ENCODE measurements around the gene CADPS. TPM values are rescaled to one million over a fixed set of nuclear protein-coding genes. Genes with fewer than 3 reads are reported as not detected.

The CADPS gene
- total RNA-seq, 1 donor from 2014 or later, result 14.3 TPM

DNA sequence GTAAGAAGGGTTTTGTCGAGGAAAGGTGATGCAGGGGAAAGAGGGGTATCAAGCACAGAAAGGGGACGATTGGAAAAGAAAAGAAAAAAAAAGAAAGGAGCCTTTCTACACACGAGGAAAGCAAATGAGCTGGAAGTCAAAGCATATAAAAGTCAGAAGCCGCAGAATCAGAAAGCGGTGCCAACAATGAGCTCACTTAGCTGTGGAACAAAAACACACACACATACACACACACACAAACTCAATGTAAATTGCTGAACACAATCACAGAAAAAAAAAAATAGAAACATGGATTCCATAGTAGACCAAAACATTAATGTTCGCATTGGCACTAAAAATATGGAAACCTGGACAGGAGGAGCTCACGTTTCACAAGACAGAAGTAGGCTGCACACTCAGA lies 438.4 kb downstream of the CADPS start:
- DNase-seq (no peak), ATAC-seq (no peak)
- intact Hi-C loops (cut with micrococcal nuclease), result no loop called here

DNA sequence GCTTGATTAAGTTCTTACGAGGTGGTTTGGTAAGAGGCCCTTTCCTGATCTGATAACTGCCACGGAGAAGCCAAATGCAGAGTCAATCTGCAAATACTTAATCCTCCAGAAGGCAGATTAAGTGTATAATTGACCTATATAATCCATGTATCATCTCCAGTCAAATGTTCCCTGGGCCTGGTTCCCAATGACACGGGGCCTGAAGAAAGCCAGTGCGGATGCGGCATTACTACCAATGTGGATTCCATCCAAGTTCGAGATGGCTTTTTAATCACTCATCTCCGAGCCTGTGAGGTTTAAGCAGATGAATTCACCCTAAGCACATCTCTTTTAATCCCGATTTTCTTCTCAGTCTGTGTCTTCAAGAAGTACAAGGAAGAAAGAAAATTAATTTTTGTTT lies 441.8 kb downstream of the CADPS start:
- ATAC-seq (no peak), DNase-seq (no peak)
- intact Hi-C loops (cut with micrococcal nuclease), result no loop called here

DNA sequence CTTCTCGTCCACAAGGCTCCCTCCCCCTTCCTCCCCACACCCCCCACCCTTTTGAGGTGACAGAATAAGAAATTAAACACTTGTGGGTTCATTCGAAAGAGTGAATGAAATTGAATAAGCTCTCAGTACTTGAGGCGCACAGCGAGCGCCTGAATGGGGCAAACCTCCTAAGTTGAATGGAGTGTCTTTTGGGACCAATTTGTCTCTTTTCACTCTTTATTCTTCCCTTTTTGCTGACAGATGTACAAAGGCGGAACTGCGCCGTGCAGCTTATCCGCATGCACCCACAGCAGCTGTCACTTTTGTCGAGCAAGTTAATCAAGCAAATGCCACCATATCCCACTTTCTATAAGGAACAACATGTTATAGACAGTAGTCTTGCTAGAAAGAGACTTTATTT lies 454.0 kb downstream of the CADPS start:
- DNase-seq (no peak), ATAC-seq (no peak)
- intact Hi-C loops (cut with micrococcal nuclease), result no loop called here

DNA sequence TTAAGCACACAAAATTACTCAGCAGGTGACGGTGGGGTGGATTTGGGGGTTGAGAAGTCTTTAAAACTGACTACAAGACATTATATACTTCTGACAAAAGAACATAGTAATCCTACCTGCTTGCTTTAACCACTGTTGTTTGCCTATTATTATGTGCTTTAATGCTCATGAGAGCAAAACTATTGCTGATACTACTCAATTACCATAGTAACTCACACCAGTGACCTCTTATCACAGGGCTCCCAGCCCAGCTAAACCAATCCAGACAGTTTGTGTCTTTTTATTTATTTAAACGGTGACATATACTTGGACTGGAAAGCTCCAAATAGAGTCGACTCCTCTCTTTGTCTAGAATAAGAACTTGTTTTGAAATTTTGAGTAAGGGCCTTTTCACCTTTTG lies 459.1 kb downstream of the CADPS start:
- DNase-seq (no peak), ATAC-seq (no peak)
- intact Hi-C loops (cut with micrococcal nuclease), result no loop called here

DNA sequence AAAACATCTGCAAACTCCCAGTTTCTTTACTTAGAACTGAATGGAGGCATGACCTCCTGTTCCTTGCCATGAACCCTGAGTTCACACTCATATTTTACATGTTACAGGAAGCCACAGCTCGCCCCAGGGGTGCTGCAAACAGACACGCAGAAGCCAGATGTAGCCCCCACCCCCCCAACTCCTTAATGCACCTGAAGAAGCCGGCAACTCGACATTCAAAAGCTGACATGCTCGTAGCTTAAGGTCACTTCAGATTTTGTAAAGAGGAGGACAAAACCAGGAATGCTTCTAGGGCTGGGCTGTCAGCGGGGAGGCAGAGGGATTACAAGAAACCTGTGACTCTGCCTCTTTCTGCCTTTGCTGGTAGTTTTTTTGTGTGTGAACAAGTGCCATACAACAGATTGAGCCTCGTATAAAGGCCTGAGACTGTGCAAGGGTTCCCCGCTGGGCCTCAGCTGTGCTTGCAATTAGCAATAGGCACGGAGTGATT lies 459.9 kb downstream of the CADPS start:
- intact Hi-C loops (cut with micrococcal nuclease), result no loop called here
- ATAC-seq (no peak), DNase-seq (no peak)

DNA sequence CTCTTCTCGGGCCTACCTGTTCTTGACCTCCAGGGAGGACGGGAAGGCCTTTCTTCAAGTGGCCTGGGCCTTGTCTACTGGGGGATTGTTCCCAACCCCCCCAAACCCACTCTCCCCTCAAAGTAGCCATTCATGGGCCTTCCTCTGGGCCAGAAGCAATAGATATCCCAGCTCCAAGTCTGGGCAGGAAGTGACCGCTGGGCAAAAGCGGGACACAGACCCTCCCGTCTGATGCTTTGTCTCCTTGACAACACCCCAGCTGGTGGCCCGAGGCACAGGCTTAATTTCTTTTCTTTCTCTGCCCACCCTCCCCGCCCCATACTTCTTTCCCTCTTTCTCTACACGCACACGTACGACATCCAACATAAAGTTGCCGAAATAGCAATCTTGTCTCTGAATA lies 460.4 kb downstream of the CADPS start:
- no peak for ATAC-seq
- DNase-seq, result no peak
- intact Hi-C loops (cut with micrococcal nuclease), result no loop called here

DNA sequence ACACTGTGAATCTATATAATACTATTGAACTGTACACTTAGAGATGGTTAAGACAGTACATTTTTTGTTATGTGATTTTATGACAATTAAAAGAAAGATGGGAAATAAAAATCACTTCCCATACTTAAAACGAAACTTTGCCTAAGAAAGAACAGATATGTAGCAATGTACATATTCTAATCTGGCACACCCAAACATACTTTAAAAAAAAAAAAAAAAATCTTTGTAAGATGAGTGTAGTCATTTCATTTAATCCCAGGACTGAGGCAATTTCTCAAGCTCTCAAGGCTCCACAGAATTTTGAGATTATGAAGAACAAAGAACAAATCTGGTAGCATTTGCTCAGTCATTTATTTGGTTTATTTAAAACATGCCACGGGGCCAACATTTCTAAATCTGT lies 461.5 kb downstream of the CADPS start:
- intact Hi-C loops (cut with micrococcal nuclease), result no loop called here
- ATAC-seq, result no peak
- DNase-seq, result no peak

DNA sequence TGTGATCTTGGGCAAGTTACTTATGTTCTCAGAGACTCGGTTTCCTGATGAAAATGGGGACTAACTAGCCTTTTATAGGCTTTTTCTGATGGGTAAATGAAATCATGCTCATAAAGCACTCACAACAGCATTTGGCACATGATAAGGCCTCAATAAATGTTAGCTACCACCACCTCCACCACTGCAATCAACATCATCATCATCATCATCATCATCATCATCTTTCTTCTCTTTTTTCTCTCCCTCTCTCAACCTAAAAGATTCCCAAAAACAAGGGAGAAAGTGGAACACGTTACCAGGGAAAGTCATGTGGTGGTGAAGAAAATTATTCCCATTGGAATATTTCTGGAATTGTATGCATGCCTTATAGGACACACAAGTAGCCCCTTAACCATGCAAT lies 468.3 kb downstream of the CADPS start:
- intact Hi-C loops (cut with micrococcal nuclease), result no loop called here
- no peak for DNase-seq
- no peak for ATAC-seq

DNA sequence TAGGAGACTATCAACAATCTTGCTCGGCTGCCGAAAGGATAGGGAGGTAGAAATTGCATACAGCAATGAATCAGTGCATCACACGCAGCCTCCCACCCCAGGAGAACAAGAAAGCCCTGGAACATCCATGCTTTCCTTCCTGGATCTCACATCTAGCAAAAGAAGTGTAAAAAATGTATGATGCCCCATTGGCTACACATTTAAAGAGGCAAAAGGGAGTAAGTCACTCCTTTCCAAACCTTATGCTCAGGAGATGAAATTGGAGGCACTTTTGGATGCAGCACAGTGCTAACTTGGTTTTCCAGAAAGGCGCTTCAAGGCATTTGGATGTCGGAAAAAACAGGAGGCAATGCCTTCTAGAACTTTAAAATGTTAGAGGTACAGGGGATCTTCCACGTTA lies 469.6 kb downstream of the CADPS start:
- ATAC-seq, result no peak
- intact Hi-C loops (cut with micrococcal nuclease), result no loop called here
- DNase-seq, result no peak

DNA sequence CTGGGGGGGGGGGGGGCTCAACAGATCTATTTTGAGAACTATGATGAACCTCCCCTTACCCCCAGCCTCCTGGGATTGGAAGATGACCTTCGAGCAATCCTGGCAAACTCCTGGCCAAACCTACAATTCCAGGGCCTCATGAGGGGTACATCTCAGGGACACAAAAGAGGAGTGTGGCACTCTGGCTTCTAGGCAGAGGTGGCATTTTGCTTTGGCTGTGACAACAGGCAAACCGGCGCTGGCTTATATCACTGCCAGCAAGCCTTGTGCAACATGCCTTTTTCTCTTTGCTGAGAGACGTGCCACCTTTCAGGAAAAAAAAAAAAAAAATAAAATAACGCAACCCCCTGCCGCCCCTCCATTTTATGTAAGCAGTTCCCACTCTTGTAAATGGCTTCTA lies 470.1 kb downstream of the CADPS start:
- ATAC-seq, result peak; percentile 45
- no peak for DNase-seq

DNA sequence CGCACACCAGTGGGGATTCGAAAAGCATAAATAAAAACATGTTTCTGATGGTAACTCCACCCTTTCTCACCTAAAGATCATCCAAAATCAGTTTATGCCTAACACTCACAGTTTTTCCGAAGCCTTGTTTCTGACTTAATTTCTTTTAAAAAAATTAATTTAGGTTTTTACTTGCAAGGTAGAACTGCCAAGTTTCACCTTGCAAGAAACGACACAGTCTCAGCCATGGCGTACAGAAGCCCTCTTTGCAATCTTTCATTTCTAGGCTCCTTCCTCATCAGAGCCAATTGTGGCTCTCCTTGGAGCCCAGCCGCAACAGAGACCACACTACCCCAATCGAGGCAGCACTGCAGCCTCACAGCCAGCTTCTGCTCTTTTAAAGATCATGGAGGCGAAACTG lies 470.9 kb downstream of the CADPS start:
- intact Hi-C loops (cut with micrococcal nuclease), result no loop called here
- no peak for ATAC-seq

More for the DNA sequence above, 470.1 kb downstream of the CADPS start:
- intact Hi-C loops (cut with micrococcal nuclease), result no loop called here

DNA sequence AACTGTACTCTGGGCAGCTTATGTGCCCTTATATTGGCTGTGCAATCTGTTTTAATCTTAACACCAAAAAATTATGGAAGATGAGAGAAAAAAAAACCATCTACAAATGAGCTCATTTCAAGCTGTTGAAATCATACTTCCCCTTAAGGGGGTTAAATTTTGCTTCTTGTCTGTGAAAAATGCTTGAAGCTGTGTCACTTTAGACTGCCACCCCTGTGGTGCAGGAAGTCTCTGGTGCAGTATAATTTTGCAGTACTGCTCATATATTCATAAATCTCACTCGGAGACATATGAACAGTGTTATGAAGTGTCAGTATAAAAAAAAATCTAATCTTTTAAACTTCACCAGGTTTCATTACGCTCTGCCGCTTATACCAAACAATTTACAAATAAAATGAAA lies 471.5 kb downstream of the CADPS start:
- intact Hi-C loops (cut with micrococcal nuclease), result no loop called here
- ATAC-seq (no peak), DNase-seq (no peak)

More for the DNA sequence above, 470.9 kb downstream of the CADPS start:
- DNase-seq, result no peak

DNA sequence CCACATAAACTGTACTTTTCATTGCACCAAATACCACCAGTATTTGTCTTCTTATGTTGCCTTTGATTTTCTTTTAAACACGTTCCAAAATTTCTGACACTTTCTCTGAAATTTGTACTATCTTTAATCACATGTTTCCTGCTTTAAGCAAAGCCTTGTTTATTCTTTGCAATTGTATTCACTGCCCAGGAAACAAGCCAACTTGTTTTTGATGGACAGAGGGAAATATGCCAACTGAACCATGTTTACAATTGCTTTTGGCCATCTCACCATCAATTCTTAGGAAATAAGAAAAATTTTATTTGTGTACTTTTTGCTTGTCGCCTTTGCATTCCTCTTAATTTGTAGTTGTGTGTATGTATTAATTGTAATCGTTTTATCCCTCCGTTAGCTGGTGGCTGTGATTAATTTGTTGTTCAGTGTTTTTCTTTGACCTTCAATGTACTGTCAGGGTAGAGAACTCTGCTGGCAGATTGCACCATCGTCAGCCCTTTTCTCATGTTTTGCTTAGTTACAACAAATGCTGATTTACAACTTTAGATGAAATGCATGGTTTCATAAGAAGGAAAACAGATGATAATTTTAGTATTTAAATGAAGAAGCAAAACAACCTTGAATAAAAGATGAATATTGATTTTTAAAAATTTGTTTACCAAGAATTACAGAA lies 482.5 kb downstream of the CADPS start:
- ATAC-seq (no peak), DNase-seq (no peak)
- intact Hi-C loops (cut with micrococcal nuclease), result no loop called here

DNA sequence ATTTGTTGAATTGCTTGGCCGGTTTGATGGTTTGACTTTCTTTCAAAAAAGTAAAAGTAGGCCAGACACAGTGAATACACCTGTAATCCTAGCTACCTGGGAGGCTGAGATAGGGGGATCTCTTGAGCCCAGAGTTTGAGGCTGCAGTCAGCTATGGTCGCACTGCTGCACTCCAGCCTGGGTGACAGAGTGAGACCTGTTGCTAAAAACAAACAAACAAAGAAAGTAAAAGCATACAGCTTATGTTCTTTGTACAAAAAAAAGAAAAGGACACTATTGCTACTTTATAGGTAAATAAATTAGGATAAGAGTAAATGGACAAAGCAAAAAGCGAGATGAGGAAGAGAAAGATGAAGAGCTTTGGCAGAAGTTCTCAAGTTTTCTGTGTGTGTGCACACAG lies 488.0 kb downstream of the CADPS start:
- DNase-seq, result no peak
- intact Hi-C loops (cut with micrococcal nuclease), result no loop called here
- no peak for ATAC-seq

DNA sequence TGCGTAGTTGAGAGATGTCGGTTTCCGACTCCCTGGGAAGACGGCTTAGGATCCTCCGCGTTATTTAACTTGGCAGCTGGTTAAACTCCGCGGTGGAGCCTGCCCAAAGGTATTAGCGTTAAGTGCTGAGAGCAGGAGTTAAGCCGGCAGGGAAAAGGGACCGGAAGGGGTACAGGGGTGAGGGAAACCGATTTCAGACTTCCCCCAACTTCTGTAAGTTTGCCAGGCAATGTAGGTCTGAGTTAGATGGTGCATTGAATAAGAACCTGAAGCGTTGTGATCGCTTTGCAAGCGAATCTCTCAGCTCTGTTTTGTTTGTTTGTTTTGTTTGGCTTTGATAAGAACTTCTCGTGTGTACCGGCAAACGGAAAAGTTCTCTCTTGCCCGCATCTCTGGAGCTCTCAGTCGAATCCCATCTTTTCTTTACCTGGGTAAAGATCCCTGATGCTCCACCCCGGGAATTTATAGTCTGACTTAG lies 495.9 kb downstream of the CADPS start:
- DNase-seq, result no peak
- intact Hi-C loops (cut with micrococcal nuclease), result no loop called here
- no peak for ATAC-seq

DNA sequence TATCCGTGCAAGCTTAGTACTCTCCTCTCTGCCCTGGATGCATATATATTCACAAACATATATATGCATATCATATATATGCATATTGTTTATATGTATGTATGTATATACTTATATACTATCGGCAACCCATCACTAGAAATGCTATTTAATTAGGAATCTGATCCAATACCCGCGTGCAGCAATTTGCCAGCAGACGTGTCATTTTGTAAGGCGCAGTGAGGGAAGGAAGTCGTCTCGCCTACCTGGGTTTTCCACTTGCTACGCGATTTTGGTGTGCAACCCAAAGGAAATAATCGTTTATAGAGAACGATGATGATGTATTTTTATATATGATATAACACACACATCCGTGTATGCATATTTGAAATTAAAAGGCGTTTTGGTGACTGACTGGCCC lies 496.3 kb downstream of the CADPS start:
- intact Hi-C loops (cut with micrococcal nuclease), result no loop called here
- no peak for ATAC-seq

DNA sequence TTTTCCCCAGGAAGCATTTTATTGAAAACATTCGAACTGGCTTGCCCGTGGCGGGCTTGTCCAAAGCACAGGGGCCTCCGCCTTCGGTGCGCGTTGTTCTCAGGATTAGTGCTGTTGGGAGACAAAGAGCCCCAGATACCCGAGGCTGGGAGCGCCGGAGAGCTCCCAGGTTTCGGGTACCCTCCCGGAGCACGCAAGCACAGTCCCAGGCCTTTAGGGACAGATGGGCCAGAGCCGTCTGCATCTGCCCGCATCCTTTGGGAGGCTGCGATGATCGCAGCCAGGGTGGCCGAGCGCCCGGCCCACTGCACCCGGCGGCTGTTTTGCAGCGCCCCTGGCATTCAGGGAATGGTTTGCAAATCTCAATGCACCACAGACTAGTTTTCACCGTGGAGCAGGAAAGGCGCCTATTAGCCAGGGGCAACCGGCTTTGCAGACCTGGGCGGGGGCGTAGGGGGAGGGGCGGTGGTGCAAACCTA lies 496.9 kb downstream of the CADPS start:
- intact Hi-C loops (cut with micrococcal nuclease), result no loop called here
- no peak for DNase-seq
- ATAC-seq, result no peak

More for the DNA sequence above, 496.3 kb downstream of the CADPS start:
- DNase-seq, result no peak

DNA sequence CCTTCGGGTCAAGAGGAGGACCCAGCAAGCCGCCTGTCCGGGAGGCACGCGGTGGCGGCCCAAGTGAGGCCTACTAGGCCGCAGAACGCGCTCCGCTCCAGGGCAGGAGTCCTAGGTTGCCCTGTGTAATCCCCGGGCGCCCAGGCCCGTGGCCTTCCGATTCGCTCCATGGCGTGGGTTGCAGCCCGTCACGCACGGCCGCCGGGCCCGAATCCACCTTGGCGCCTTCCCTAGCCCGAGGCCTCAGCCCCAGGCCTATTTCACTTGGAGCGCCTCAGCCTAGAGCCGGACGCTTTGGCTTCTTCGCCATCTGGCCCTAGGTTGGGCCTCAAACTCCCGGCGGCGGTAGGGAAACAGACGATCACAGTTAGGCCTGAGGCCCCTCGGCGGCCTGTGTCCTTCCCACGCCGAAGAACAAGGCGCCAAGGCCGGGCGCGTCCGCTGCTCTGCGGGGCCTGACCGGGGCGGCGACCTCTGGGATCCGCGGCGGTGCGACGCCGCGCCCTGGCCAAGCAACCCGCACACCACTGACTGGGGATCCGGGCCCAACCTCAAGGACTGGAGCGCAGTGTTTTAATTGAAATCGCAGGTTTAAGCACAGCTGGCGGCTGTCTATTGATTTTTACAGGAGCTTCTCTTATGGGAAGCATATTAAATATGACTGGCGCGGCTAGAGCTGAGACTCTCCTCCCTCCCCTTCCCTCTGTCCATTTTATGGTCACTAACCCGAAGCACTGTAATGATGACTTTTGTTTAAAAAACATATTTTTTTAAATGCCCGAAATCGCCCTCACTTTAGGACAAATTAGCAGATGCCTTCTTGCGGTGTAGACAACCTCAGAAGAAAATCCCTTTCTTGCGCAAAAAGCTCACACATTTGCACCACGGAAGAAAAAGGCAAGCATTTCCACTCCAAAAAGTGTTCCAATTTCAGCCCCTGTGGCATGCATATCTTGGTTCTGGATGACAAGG lies 498.0 kb downstream of the CADPS start:
- no peak for DNase-seq
- no peak for ATAC-seq
- intact Hi-C loops (cut with micrococcal nuclease), result no loop called here

DNA sequence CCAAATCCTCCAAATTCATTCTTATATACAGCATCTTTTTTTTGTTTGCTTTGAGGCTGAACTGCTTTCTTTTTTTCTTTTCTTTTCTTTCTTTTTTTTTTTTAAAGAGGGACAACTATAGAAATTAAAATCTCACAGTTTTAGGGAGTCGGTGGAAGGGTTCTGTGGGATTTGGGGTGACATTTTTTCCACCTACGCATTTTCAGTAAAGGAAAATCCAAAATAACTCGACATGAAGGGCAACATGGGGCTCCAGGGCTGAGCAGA lies 498.8 kb downstream of the CADPS start:
- ATAC-seq (no peak), DNase-seq (no peak)
- intact Hi-C loops (cut with micrococcal nuclease), result no loop called here

DNA sequence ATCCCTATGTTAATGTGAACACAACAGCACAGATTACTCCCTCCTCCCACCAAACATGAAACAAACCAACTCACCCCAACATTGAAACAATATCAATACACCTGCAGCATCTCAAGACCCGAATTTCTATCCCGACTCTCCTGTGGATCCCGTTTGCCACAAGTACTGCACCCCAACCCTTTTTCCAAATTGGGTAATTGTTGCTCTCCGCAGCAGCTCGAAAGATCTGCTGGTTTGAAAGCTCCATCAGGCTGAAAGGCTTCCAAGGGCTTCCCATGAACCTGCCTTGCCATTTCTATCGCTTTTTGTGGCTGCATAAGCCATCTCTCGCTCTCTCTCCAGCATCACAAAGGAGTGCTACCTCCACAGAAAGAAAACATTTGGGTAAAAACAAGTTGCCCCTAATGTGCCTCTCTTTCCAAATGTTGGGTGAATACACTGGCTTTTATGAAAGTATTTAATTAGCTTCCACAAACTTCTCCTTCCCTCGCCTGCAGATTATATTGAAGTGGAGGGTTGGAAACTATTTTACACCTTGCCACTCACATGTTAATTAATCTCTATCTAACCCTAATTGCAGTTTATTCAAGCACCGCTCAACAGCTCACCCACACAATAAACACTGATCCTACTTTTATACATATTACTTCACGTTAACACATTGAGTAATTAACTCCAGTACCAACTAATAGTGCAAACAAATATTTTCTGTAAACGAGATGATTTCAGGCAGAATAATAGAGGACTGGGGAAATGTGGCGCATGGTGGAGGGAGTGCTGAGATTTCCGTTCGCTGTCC lies 499.4 kb downstream of the CADPS start:
- intact Hi-C loops (cut with micrococcal nuclease), result no loop called here
- DNase-seq (no peak), ATAC-seq (no peak)
